Transverse colon (tissue), 3 donors: ENCODE measurements around the gene GTF2H4.

Experiments
- EP300 ChIP-seq: sonication (generic); formaldehyde crosslinking; IDR thresholded peaks from one replicate; pipeline ENCODE4 v1.6.1; 2017; ENCODE audit warnings: antibody characterized with exemption, low read depth
- POLR2A ChIP-seq: fragments of 450-650 bp; IDR thresholded peaks from one replicate; pipeline ENCODE4 v1.6.1; 2016; ENCODE audit warnings: antibody characterized with exemption, mild to moderate bottlenecking, moderate library complexity
- TF ChIP-seq, protein P1 (sequence below), 5 experiments: fragments of 200-600 bp in 3 of 5; fragments of 450-650 bp in 2 of 5; sonication (generic) in 3 of 5; IDR thresholded peaks; 1 replicate in 2 of 5; 2 replicates in 3 of 5; pipeline ENCODE4 v1.5.1; 2016 to 2017; ENCODE audit warnings: antibody characterized with exemption in 5 of 5, inconsistent platforms in 3 of 5, mild to moderate bottlenecking in 2 of 5, moderate library complexity in 1 of 5

DNA sequence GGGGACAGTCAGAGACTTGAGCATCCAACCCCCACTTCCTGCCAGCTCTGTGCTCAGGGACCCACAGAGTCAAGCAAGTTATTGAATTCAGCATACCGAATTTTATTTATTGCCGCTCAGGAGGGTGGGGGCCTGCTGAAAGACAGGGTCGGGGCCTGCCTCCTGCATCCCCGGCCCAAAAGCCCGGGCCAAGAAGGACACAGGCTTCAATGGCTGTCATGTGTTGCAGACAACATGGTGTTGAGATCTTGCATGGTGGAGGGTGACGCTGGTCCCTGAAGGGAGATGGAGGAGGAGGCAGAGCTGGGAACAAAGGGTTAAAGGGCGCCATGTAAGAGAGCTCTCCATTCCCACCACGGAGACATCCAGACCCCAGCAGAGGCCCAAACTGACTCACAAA, 23.3 kb downstream of the GTF2H4 start:
- TF ChIP-seq POLR2A (no peak), EP300 (no peak)
- TF ChIP-seq, protein P1, sequence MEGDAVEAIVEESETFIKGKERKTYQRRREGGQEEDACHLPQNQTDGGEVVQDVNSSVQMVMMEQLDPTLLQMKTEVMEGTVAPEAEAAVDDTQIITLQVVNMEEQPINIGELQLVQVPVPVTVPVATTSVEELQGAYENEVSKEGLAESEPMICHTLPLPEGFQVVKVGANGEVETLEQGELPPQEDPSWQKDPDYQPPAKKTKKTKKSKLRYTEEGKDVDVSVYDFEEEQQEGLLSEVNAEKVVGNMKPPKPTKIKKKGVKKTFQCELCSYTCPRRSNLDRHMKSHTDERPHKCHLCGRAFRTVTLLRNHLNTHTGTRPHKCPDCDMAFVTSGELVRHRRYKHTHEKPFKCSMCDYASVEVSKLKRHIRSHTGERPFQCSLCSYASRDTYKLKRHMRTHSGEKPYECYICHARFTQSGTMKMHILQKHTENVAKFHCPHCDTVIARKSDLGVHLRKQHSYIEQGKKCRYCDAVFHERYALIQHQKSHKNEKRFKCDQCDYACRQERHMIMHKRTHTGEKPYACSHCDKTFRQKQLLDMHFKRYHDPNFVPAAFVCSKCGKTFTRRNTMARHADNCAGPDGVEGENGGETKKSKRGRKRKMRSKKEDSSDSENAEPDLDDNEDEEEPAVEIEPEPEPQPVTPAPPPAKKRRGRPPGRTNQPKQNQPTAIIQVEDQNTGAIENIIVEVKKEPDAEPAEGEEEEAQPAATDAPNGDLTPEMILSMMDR (IDR thresholded peaks at IDR 0.05): no peak
